Hepatocyte (in vitro differentiated cells): ENCODE measurements around the gene GLDN. TPM values are rescaled to one million over a fixed set of nuclear protein-coding genes. Genes with fewer than 3 reads are reported as not detected.

Source experiments
- DNase-seq: peaks from one replicate; pipeline ENCODE4 v3.0.0-alpha.2; 2016; ENCODE audit warnings: low spot score
- H2AFZ ChIP-seq: fragments of 200-600 bp; sonication (generic); 2 replicates; pipeline ENCODE4 v1.6.0; 2016; ENCODE audit warnings: antibody characterized with exemption, mild to moderate bottlenecking
- H3K27ac ChIP-seq: fragments of 200-600 bp; sonication (generic); 2 replicates; pipeline ENCODE4 v1.5.1; 2016; ENCODE audit warnings: mild to moderate bottlenecking
- H3K27me3 ChIP-seq: fragments of 200-600 bp; sonication (generic); 2 replicates; pipeline ENCODE4 v1.6.1; 2016
- H3K36me3 ChIP-seq: fragments of 200-600 bp; sonication (generic); replicated peaks from 2 replicates; pipeline ENCODE4 v1.5.1; 2016; ENCODE audit warnings: low read depth; ENCODE audit not compliant: insufficient read depth
- H3K4me1 ChIP-seq: fragments of 200-600 bp; sonication (generic); 2 replicates; pipeline ENCODE4 v1.5.1; 2016; ENCODE audit warnings: mild to moderate bottlenecking, moderate library complexity; ENCODE audit not compliant: insufficient read depth
- H3K4me2 ChIP-seq: fragments of 200-600 bp; sonication (generic); 2 replicates; pipeline ENCODE4 v1.6.0; 2016
- H3K4me3 ChIP-seq: fragments of 200-600 bp; sonication (generic); 2 replicates; pipeline ENCODE4 v1.5.1; 2016; ENCODE audit warnings: mild to moderate bottlenecking
- H3K79me2 ChIP-seq: fragments of 200-600 bp; sonication (generic); 2 replicates; pipeline ENCODE4 v1.6.0; 2017; ENCODE audit warnings: mild to moderate bottlenecking
- H3K9me2 ChIP-seq: fragments of 200-600 bp; sonication (generic); replicated peaks from 2 replicates; pipeline ENCODE4 v1.6.0; 2017; ENCODE audit warnings: mild to moderate bottlenecking; ENCODE audit not compliant: insufficient read depth
- H3K9me3 ChIP-seq: fragments of 200-600 bp; sonication (generic); 2 replicates; pipeline ENCODE4 v1.5.1; 2016; ENCODE audit warnings: low read depth, mild to moderate bottlenecking
- H4K20me1 ChIP-seq: fragments of 200-600 bp; sonication (generic); 2 replicates; pipeline ENCODE4 v1.6.0; 2016; ENCODE audit warnings: mild to moderate bottlenecking; ENCODE audit not compliant: insufficient read depth, poor library complexity, severe bottlenecking
- CTCF ChIP-seq: fragments of 200-600 bp; sonication (generic); IDR thresholded peaks from 2 replicates; pipeline ENCODE4 v1.5.1; 2016; ENCODE audit warnings: antibody characterized with exemption, mild to moderate bottlenecking; ENCODE audit not compliant: poor library complexity
- EZH2 ChIP-seq: fragments of 200-600 bp; sonication (generic); IDR thresholded peaks from 2 replicates; pipeline ENCODE4 v1.6.1; 2016; ENCODE audit warnings: antibody characterized with exemption, mild to moderate bottlenecking, borderline replicate concordance
- EZH2phosphoT487 ChIP-seq: fragments of 200-600 bp; sonication (generic); IDR thresholded peaks from one replicate; pipeline ENCODE4 v1.6.1; 2018; ENCODE audit warnings: antibody characterized with exemption, mild to moderate bottlenecking, low read depth, moderate library complexity; ENCODE audit not compliant: unreplicated experiment, severe bottlenecking
- WGBS: methylation state at CpG from one replicate; pipeline ENCODE4 v1.1.6; 2016; ENCODE audit warnings: low lambda C conversion rate; ENCODE audit errors: missing lambda C conversion rate; 5-methylcytosine and 5-hydroxymethylcytosine counted together
- polyA plus RNA-seq: library from polyadenylated mRNA; unstranded; fragments of >200 nt; fragmentation: Nextera tagmentation; extraction: Ambion mirVana; gene quantifications from 2 replicates; pipeline ENCODE4 v1.2.1, GENCODE V29; 2016
- total RNA-seq: library from RNA; depleted of rRNA; stranded (reverse); fragments of >200 nt; gene quantifications from 2 replicates; pipeline ENCODE4 v1.2.3, GENCODE V29; 2014

The GLDN gene
- total and polyA plus RNA-seq, 2 experiments from 2014 or later: 0.07 to 1.8 TPM

GRCh38 chr15:51363383-51363782, 21.9 kb downstream of the GLDN start:
- no peaks in the 10 kb centered on the region for H3K27me3 ChIP-seq
- no peak overlapping the region for H3K4me2 ChIP-seq
- no peak overlapping the region for H3K27ac ChIP-seq
- no peak for DNase-seq
- TF ChIP-seq EZH2 (no peak), CTCF (no peak), EZH2phosphoT487 (no peak)
- no peaks in the 10 kb centered on the region for H3K36me3 ChIP-seq
- WGBS: 82% methylated on average over 9 of the region's 9 CpGs
- peaks cover 24% of the 10 kb centered on the region for H3K4me1 ChIP-seq
- no peaks in the 10 kb centered on the region for H3K9me3 ChIP-seq
- H3K4me3 ChIP-seq: no peak overlapping the region
- no peak overlapping the region for H2AFZ ChIP-seq
- H3K79me2 ChIP-seq: no peaks in the 10 kb centered on the region
- H4K20me1 ChIP-seq: no peaks in the 10 kb centered on the region
- no peaks in the 10 kb centered on the region for H3K9me2 ChIP-seq

- H3K9me3 ChIP-seq: no peaks in the 10 kb centered on the region
- no peaks in the 10 kb centered on the region for H3K79me2 ChIP-seq
- peaks cover 38% of the 10 kb centered on the region for H3K4me1 ChIP-seq
- no peaks in the 10 kb centered on the region for H4K20me1 ChIP-seq
- no peak overlapping the region for H2AFZ ChIP-seq
- TF ChIP-seq EZH2 (no peak), EZH2phosphoT487 (no peak), CTCF (no peak)
- H3K36me3 ChIP-seq: no peaks in the 10 kb centered on the region
- H3K27ac ChIP-seq: no peak overlapping the region
- H3K4me3 ChIP-seq: no peak overlapping the region
- no peak overlapping the region for H3K4me2 ChIP-seq
- no peaks in the 10 kb centered on the region for H3K9me2 ChIP-seq
- no peaks in the 10 kb centered on the region for H3K27me3 ChIP-seq
- 91% methylated on average over 6 of the region's 6 CpGs for WGBS
- DNase-seq: no peak
Observed at GRCh38 chr15:51365417-51365816, 24.0 kb downstream of the GLDN start.

GRCh38 chr15:51366071-51366470, 24.6 kb downstream of the GLDN start:
- H2AFZ ChIP-seq: no peak overlapping the region
- H3K27ac ChIP-seq: peak overlapping the region; percentile 91
- peaks cover 38% of the 10 kb centered on the region for H3K4me1 ChIP-seq
- no peaks in the 10 kb centered on the region for H3K9me2 ChIP-seq
- H3K4me2 ChIP-seq: no peak overlapping the region
- DNase-seq: no peak
- no peak for TF ChIP-seq EZH2
- no peak for TF ChIP-seq CTCF
- no peak for TF ChIP-seq EZH2phosphoT487
- WGBS: 73% methylated on average over 5 of the region's 5 CpGs
- no peaks in the 10 kb centered on the region for H3K36me3 ChIP-seq
- no peak overlapping the region for H3K4me3 ChIP-seq
- H4K20me1 ChIP-seq: no peaks in the 10 kb centered on the region
- H3K27me3 ChIP-seq: no peaks in the 10 kb centered on the region
- no peaks in the 10 kb centered on the region for H3K9me3 ChIP-seq
- H3K79me2 ChIP-seq: no peaks in the 10 kb centered on the region

- Histone ChIP-seq H3K4me2 (peak overlapping the region; percentile 36), H4K20me1 (no peaks in the 10 kb centered on the region), H3K4me3 (no peak overlapping the region), H3K4me1 (peaks cover 38% of the 10 kb centered on the region), H3K79me2 (no peaks in the 10 kb centered on the region), H3K9me3 (no peaks in the 10 kb centered on the region), H3K36me3 (no peaks in the 10 kb centered on the region), H2AFZ (no peak overlapping the region), H3K27ac (peak overlapping the region; percentile 91), H3K9me2 (no peaks in the 10 kb centered on the region), H3K27me3 (no peaks in the 10 kb centered on the region)
- peak; percentile 47 for DNase-seq
- 76% methylated on average over 3 of the region's 3 CpGs for WGBS
- TF ChIP-seq EZH2: no peak
- no peak for TF ChIP-seq EZH2phosphoT487
- TF ChIP-seq CTCF: no peak
Observed at GRCh38 chr15:51366920-51367319, 25.5 kb downstream of the GLDN start.
